ENCODE measurements around the gene ANKS1A. TPM values are rescaled to one million over a fixed set of nuclear protein-coding genes. Genes with fewer than 3 reads are reported as not detected.
"Not testable (repeated sequence)": the region's sequence is repeated elsewhere in the genome, so short reads cannot be mapped to it uniquely, and the experiment has no call there.

Gene ANKS1A
- total RNA-seq, 1 donor from 2014 or later = 76.9 TPM

DNA sequence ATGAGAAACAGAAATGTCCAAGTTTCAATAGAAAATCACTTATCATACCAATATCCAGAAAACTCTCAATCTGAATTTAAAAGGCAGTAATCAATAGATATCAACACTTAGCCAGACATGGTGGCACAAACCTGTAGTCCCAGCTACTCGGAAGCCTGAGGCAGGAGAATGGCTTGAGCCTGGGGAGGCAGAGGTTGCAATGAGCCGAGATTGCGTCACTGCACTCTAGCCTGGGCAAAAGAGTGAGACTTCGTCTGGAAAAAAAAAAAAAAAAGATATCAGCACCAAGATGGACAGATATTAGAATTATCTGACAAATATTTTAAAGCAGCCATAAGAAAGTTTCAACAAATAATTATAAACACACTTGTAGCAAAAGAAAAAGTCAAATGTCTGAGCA lies 205.1 kb downstream of the ANKS1A start:
- H3K27ac Mint-ChIP-seq (ENCODE audit: unreplicated experiment) = no peak overlapping the region
- no peaks in the 10 kb centered on the region for H3K36me3 Mint-ChIP-seq (ENCODE audit: unreplicated experiment)

DNA sequence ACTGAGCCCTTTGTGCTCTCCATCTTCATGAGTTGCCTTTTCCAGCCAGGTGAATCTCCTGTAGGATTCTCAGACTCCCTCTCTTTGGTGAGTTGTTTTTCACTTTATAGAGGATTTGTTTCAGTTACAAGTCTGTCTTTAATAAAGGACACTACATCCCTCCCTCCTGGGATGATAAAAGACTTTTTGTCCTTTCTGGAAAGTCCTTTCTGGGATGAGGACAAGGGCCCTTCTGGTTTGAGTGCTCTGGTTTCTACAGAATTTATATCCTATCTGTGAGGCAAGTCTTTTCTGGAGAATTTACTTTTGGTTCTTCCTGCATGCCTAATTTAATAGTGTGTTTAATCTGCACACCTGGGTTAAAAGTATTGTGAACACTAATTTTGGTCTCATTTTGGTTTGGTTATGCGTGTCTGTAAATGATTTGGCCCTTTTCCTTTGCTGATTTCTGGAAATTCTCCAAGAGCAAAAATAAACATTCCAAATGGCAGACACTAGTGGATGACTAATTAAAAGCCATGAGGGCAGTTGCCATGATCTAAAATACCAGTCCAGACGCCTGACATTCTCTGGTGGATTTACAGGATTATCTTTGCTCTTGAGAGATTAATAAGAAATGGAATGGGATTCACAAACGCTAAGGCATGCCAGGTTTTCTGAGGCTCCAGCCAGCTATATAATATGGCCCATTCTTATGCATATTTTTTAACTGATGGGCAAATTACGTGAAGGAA lies 207.2 kb downstream of the ANKS1A start:
- H3K9me3 Mint-ChIP-seq (ENCODE audit: unreplicated experiment) = no peaks in the 10 kb centered on the region
- H3K36me3 Mint-ChIP-seq (ENCODE audit: unreplicated experiment) = no peaks in the 10 kb centered on the region
- TF ChIP-seq, protein P1, sequence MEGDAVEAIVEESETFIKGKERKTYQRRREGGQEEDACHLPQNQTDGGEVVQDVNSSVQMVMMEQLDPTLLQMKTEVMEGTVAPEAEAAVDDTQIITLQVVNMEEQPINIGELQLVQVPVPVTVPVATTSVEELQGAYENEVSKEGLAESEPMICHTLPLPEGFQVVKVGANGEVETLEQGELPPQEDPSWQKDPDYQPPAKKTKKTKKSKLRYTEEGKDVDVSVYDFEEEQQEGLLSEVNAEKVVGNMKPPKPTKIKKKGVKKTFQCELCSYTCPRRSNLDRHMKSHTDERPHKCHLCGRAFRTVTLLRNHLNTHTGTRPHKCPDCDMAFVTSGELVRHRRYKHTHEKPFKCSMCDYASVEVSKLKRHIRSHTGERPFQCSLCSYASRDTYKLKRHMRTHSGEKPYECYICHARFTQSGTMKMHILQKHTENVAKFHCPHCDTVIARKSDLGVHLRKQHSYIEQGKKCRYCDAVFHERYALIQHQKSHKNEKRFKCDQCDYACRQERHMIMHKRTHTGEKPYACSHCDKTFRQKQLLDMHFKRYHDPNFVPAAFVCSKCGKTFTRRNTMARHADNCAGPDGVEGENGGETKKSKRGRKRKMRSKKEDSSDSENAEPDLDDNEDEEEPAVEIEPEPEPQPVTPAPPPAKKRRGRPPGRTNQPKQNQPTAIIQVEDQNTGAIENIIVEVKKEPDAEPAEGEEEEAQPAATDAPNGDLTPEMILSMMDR (IDR thresholded peaks at IDR 0.05; ENCODE audit: partially characterized antibody, unreplicated experiment) = no peak
- H3K27me3 Mint-ChIP-seq (ENCODE audit: unreplicated experiment) = no peaks in the 10 kb centered on the region
- no peak for DNase-seq
- no peak overlapping the region for H3K27ac Mint-ChIP-seq (ENCODE audit: unreplicated experiment)
- peaks cover 27% of the 10 kb centered on the region for H3K4me1 Mint-ChIP-seq (ENCODE audit: low read depth, unreplicated experiment)
- H3K4me3 Mint-ChIP-seq (ENCODE audit: unreplicated experiment) = no peak overlapping the region

More for the DNA sequence above, 205.1 kb downstream of the ANKS1A start:
- Mint-ChIP-seq H3K27me3 (ENCODE audit: unreplicated experiment) (peaks cover 2% of the 10 kb centered on the region), H3K9me3 (ENCODE audit: unreplicated experiment) (peaks cover 4% of the 10 kb centered on the region), H3K4me3 (ENCODE audit: unreplicated experiment) (no peak overlapping the region), H3K4me1 (ENCODE audit: low read depth, unreplicated experiment) (peaks cover 41% of the 10 kb centered on the region)
- TF ChIP-seq, protein P1 (IDR thresholded peaks at IDR 0.05; ENCODE audit: partially characterized antibody, unreplicated experiment) = no peak
- no peak for DNase-seq

DNA sequence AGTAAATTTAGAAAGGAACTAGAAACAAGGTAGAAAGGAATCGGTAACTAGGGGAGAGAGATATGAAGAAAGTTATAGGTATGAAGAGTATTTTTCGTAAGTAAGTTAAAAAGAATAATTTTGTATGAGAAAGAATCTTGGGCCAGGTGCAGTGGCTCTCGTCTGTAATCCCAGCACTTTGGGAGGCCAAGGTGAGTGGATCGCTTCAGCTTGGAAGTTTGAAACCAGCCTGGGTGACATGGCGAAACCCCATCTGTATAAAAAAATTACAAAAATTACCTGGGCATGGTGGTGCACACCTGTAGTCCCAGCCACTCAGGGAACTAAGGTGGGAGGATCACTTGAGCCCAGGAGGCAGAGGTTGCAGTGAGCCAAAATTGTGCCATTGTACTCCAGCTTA lies 210.1 kb downstream of the ANKS1A start:
- no peaks in the 10 kb centered on the region for H3K27me3 Mint-ChIP-seq (ENCODE audit: unreplicated experiment)
- no peak for DNase-seq
- H3K27ac Mint-ChIP-seq (ENCODE audit: unreplicated experiment) = no peak overlapping the region
- H3K36me3 Mint-ChIP-seq (ENCODE audit: unreplicated experiment) = no peaks in the 10 kb centered on the region
- peaks cover 12% of the 10 kb centered on the region for H3K4me1 Mint-ChIP-seq (ENCODE audit: low read depth, unreplicated experiment)
- no peaks in the 10 kb centered on the region for H3K9me3 Mint-ChIP-seq (ENCODE audit: unreplicated experiment)
- TF ChIP-seq, protein P1 (IDR thresholded peaks at IDR 0.05; ENCODE audit: partially characterized antibody, unreplicated experiment) = no peak
- no peak overlapping the region for H3K4me3 Mint-ChIP-seq (ENCODE audit: unreplicated experiment)

DNA sequence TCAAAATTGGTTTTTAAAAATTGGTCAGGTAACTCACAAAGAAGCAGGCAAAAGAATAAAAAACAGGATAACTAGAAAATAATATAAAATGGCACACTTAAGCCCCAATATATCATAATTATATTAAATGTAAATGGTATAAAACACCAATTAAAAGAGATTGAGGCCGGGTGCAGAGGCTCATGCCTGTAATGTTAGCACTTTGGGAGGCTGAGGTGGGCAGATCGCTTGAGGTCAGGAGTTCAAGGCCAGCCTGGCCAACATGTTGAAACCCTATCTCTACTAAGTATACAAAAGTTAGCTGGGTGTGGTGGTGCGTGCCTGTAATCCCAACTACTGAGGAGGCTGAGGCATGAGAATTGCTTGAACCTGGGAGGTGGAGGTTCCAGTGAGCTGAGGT lies 216.0 kb downstream of the ANKS1A start:
- DNase-seq = no peak
- no peak overlapping the region for H3K27ac Mint-ChIP-seq (ENCODE audit: unreplicated experiment)
- TF ChIP-seq, protein P1 (IDR thresholded peaks at IDR 0.05; ENCODE audit: partially characterized antibody, unreplicated experiment) = no peak
- no peak overlapping the region for H3K4me3 Mint-ChIP-seq (ENCODE audit: unreplicated experiment)
- H3K27me3 Mint-ChIP-seq (ENCODE audit: unreplicated experiment) = no peaks in the 10 kb centered on the region
- H3K36me3 Mint-ChIP-seq (ENCODE audit: unreplicated experiment) = peaks cover 9% of the 10 kb centered on the region
- H3K9me3 Mint-ChIP-seq (ENCODE audit: unreplicated experiment) = peaks cover 1% of the 10 kb centered on the region
- H3K4me1 Mint-ChIP-seq (ENCODE audit: low read depth, unreplicated experiment) = no peaks in the 10 kb centered on the region

DNA sequence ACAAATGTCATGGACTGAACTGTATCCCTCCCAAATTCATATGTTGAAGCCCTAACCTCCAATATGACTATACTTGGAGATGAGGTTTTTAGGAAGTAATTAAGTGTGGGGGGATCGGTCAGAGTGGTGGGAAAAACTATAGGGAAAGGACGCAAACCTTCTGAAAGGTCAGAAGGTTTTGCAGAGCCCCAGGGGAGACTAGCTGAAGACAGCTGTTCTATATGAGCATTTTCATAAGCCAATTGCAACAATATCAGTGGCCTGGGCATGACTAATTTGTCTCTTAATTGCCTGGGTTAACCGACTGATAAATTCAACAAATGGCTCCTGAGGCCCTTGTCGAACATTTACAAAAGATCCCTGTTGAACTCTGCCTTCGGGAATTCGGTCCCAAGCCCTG lies 217.0 kb downstream of the ANKS1A start:
- not testable (repeated sequence) for H3K27me3 Mint-ChIP-seq (ENCODE audit: unreplicated experiment); H3K4me3 Mint-ChIP-seq (ENCODE audit: unreplicated experiment); H3K9me3 Mint-ChIP-seq (ENCODE audit: unreplicated experiment); H3K4me1 Mint-ChIP-seq (ENCODE audit: low read depth, unreplicated experiment); DNase-seq; H3K27ac Mint-ChIP-seq (ENCODE audit: unreplicated experiment)
- peaks cover 11% of the 10 kb centered on the region for H3K36me3 Mint-ChIP-seq (ENCODE audit: unreplicated experiment)

DNA sequence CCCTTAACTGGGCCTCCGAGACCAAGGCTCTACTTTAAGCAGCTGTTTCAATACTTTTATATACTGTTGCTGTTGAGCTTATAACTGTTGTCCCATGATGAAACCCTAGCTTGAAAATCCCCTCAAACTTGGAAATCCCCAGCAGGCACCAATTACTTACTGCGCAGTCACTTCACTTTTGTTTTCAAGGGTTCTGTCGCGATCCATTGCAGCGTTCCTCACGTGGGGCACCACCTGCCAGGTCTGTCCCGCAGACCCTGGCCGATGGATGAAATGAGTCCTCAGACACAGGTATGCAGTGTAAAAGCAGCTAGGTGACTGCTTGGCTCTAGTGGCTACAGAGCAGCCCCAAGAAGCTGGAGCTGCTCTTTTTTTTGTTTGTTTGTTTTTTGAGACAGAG lies 218.2 kb downstream of the ANKS1A start:
- not testable (repeated sequence) for H3K9me3 Mint-ChIP-seq (ENCODE audit: unreplicated experiment)
- H3K36me3 Mint-ChIP-seq (ENCODE audit: unreplicated experiment) = peaks cover 14% of the 10 kb centered on the region

DNA sequence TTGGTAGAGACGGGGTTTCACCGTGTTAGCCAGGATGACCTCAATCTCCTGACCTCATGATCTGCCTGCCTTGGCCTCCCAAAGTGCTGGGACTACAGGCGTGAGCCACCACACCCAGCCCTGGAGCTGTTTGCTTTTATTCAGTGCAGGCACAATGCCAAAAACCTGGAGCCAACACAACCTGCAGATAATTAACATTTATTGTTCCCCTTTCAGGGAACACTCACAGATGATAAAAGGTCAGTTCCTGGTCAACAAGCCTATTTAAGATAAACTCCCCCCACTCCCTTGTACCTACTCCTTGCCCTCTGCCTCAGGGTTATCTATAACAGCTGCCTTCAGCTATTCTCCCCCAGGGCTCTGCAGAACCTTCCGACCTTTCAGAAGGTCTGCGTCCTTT lies 218.7 kb downstream of the ANKS1A start:
- H3K4me1 Mint-ChIP-seq (ENCODE audit: low read depth, unreplicated experiment); H3K9me3 Mint-ChIP-seq (ENCODE audit: unreplicated experiment); H3K4me3 Mint-ChIP-seq (ENCODE audit: unreplicated experiment); H3K27me3 Mint-ChIP-seq (ENCODE audit: unreplicated experiment); H3K27ac Mint-ChIP-seq (ENCODE audit: unreplicated experiment); DNase-seq: not testable (repeated sequence)
- H3K36me3 Mint-ChIP-seq (ENCODE audit: unreplicated experiment) = peaks cover 14% of the 10 kb centered on the region

More for the DNA sequence above, 218.2 kb downstream of the ANKS1A start:
- not testable (repeated sequence) for H3K4me1 Mint-ChIP-seq (ENCODE audit: low read depth, unreplicated experiment); H3K27me3 Mint-ChIP-seq (ENCODE audit: unreplicated experiment); H3K4me3 Mint-ChIP-seq (ENCODE audit: unreplicated experiment); DNase-seq; H3K27ac Mint-ChIP-seq (ENCODE audit: unreplicated experiment)
